Smooth muscle cell of the brain vasculature (primary cell): ENCODE results near the gene P3R3URF.
"Not testable (repeated sequence)": the region's sequence is repeated elsewhere in the genome, so short reads cannot be mapped to it uniquely, and the experiment has no call there.

Source experiments
- DNase-seq: peaks from one replicate; pipeline ENCODE4 v3.0.0-alpha.2; 2012; ENCODE audit warnings: low read depth, low spot score

P3R3URF gene

GRCh38 chr1:46176211-46176865 lies at the start of gene P3R3URF:
Gene P3R3URF, minus strand, starts transcription at chr1:46176488. Its CDS starts 17 bp downstream, at chr1:46176471.
- no peak for DNase-seq

- DNase-seq: no peak
Observed at GRCh38 chr1:46224966-46225365, 48.7 kb upstream of the P3R3URF start.

GRCh38 chr1:46223472-46223943 lies 47.2 kb upstream of the P3R3URF start:
- DNase-seq: peak; percentile 77

- not testable (repeated sequence) for DNase-seq
Observed at GRCh38 chr1:46223055-46223454, 46.8 kb upstream of the P3R3URF start.

GRCh38 chr1:46221749-46222148 lies 45.5 kb upstream of the P3R3URF start:
- DNase-seq: no peak

GRCh38 chr1:46220808-46221207 lies 44.5 kb upstream of the P3R3URF start:
- no peak for DNase-seq

GRCh38 chr1:46219551-46220520 lies 43.5 kb upstream of the P3R3URF start:
- DNase-seq: no peak

GRCh38 chr1:46218443-46218842 lies 42.2 kb upstream of the P3R3URF start:
- no peak for DNase-seq

- no peak for DNase-seq
Observed at GRCh38 chr1:46215504-46215903, 39.2 kb upstream of the P3R3URF start.

- no peak for DNase-seq
Observed at GRCh38 chr1:46211051-46211450, 34.8 kb upstream of the P3R3URF start.

- no peak for DNase-seq
Observed at GRCh38 chr1:46210561-46210960, 34.3 kb upstream of the P3R3URF start.

GRCh38 chr1:46206399-46206798 lies 30.1 kb upstream of the P3R3URF start:
- no peak for DNase-seq

GRCh38 chr1:46205791-46206190 lies 29.5 kb upstream of the P3R3URF start:
- DNase-seq: no peak

GRCh38 chr1:46205141-46205540 lies 28.9 kb upstream of the P3R3URF start:
- DNase-seq: no peak

GRCh38 chr1:46204406-46204742 lies 28.1 kb upstream of the P3R3URF start:
- DNase-seq: no peak

GRCh38 chr1:46203738-46204405 lies 27.6 kb upstream of the P3R3URF start:
- DNase-seq: no peak

GRCh38 chr1:46199233-46199749 lies 23.0 kb upstream of the P3R3URF start:
- no peak for DNase-seq

- DNase-seq: no peak
Observed at GRCh38 chr1:46197964-46198811, 21.9 kb upstream of the P3R3URF start, which contains the start of gene POMGNT1. Gene POMGNT1, minus strand, starts transcription at chr1:46198434. Its CDS starts 613 bp downstream, at chr1:46197821.

GRCh38 chr1:46197560-46197963 lies 21.3 kb upstream of the P3R3URF start:
- no peak for DNase-seq

GRCh38 chr1:46196609-46197008 lies 20.3 kb upstream of the P3R3URF start:
- no peak for DNase-seq

- DNase-seq: no peak
Observed at GRCh38 chr1:46194641-46195193, 18.4 kb upstream of the P3R3URF start.
